GM21529 (cell line): Measurements from ENCODE around the gene VTCN1.
"Not testable (repeated sequence)": the region's sequence is repeated elsewhere in the genome, so short reads cannot be mapped to it uniquely, and the experiment has no call there.

Experiments used
- ATAC-seq: cut with Tn5 transposase; IDR thresholded peaks from one replicate; pipeline ENCODE4 v1.9.1; 2021; ENCODE audit not compliant: unreplicated experiment

The VTCN1 gene

DNA sequence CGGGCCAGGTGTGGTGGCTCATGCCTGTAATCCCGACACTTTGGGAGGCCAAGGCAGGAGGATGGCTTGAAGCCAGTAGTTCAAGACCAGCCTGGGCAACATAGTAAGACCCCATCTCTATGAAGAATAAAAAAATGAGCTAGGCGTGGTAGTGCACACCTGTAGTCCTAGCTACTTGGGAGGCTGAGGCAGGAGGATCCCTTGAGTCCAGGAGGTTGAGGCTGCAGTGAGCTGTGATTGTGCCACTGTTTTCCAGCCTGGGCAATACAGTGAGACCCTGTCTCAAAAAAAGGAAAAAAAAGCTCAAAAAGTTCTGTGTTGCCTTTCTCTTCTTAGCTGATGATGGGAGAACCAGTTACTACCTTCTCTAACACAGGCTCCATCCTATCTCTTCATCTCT, 108.9 kb downstream of the VTCN1 start:
- not testable (repeated sequence) for ATAC-seq

DNA sequence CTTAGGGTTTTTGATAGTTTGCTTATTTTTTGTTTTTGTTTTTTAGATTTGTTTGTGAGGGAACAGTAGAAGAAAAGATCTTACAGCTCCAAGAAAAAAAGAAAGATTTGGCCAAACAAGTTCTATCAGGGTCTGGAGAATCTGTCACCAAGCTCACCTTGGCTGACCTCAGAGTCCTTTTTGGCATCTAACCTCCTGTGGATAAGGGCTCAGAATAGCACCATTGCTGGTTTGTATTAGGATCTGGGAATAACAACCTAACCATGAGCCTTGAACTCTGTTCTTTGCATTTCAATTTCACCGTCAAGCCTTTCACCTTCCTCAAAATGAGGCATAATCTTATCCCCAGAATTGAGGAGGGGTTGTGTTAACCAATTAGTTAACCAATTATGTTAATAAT, 109.4 kb downstream of the VTCN1 start:
- no peak for ATAC-seq

DNA sequence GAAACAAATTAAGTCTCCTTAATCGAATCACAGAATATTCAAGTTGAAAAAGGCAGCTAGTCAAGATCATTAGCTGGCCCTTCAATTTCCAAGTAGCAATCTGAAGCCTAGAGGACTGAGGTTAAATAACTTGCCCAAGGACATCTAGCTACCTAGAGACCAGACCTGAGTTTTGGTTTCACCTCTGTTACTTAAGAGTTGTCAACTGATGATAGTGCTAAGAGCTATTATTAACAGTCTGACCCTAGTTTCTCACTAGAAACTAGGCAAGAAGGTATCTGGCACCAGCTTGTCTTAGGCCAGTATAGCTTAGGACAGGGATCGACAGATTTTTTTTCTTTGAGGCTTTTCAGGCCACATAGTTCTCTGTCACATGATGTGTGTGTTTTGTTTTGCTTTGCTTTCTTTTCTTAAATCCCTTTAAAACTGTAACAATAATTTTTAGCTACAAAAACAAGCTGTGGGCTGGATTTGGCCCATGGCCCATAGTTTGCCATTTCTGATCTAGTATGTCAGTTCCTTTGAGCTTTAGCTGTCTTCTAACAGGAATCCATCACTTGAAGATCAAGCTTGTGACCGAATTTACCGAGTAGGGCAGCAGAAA, 112.3 kb downstream of the VTCN1 start:
- no peak for ATAC-seq

DNA sequence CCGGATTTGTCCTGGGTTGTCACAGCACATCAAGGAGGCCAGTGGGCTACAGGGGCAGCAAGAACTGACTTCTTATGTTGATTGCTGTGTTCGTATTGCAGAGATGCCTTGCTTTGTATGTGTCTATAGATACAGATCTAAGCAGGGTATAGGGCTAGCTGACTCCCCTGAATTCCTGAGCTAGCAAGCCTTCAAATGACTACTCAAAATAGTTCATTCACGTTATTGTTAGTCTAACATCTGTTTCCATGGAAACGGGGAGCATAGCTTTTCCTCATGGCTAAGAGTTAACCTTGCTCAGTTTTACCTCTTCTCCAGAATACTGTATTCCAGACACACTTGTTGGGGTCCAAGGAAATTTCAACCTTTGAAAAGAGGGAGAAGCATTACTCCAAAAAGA, 113.3 kb downstream of the VTCN1 start:
- no peak for ATAC-seq

DNA sequence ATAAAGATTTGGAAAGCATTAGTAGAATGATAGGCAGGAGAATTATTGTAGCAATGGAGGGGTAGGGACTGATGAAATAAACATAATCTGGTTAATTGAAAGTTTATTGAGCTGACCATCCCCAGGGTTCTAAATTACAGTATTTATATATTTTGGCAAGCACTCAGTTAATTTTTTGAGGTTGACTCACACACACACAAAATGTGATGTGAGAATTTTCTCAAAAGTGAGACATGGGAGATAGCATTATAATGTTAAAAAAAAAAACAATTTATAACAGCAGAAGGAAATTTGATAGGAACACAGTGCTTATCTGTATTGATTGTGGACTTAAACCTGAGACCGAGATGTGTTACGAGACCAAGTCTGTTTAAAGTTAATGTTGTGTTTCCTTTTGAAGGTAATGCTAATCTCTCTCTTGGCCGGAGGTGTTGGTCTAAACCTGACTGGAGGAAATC, 113.7 kb downstream of the VTCN1 start:
- ATAC-seq, result no peak

DNA sequence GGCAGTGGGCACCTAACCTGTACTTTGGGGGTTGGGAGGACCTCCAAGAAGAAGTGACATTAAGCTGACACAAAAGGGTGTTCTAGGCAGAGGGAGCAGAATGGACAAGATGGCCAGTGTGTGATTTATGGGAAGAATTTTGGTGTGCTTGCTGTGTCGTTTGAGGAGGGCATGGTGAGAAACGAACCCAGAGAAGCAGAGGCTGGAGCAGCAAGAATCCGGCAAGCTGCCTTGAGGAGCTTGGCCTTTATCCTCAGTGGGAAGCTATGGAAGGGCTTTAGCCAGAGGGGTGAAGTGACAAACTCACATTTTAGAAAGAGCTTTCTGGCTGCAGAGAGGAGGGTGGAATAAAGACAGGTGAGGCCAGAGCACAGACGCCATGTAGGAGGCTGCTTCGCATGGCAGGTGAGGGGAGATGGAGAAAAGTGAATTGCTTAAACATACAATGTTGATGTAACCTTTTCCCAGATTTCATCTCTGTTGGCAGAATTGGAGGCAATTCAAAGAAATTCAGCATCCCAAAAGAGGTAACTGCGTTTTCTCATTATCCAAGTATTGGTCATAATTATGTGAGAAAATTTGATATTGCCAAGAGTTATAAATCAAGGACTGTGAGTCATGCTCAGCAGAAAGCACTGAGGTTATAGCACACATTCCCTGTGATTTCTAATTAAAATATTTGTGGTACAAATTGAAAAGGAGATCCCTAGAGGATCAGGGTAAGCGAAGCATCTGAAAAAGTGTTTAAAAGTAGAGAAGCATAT, 115.7 kb downstream of the VTCN1 start:
- no peak for ATAC-seq

DNA sequence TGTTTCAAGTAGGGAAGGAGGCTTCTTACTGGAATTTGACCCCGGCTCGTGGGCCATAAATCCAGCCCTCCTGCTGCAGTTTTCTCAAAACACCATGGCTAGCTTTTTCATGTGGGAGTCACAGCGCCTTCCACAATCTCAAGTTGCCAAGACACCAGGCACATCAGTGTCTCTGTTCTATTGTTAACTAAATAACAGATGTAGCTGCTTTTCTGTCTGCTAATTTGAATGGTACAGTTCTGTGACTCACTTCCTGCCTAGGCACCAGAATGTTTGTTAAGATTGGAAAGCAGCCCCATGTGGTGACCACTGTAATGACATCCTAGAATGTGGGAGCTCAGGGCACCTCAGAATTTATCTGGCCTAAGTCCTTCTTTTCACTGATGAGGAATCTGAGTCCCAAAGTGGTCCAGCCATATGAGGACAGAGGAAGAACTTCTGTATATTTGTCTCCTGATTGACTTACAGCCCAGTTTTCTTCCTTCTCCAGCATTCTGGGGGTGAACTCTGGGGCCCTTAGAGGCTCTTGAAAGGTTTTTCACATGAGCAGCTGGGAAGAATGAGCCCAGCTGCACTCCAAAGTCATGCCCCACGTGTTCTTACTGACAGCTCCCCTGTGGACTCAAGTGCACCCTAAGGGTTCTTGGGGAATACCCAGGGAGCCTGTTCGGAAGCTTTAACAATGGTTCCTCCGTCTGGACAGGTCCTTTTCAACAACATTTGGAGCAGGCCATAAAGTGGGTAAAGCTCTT, 116.7 kb downstream of the VTCN1 start:
- ATAC-seq, result peak; percentile 80
